ACC112 (cell line): ENCODE measurements around the gene UBQLN3.

Experiments used
- H2AFZ ChIP-seq: fragments of 200-600 bp; sonication (generic); one replicate; pipeline ENCODE4 v1.6.0; 2017; ENCODE audit warnings: antibody characterized with exemption, low read length; ENCODE audit not compliant: unreplicated experiment
- H3K27ac ChIP-seq: fragments of 200-600 bp; sonication (generic); 2 replicates; pipeline ENCODE4 v1.5.1; 2014; ENCODE audit warnings: low read depth, mild to moderate bottlenecking, antibody characterized with exemption, low read length, moderate library complexity
- H3K27me3 ChIP-seq: fragments of 200-600 bp; sonication (generic); 2 replicates; pipeline ENCODE4 v1.6.1; 2014; ENCODE audit warnings: mild to moderate bottlenecking, antibody characterized with exemption, low read length, moderate library complexity, mixed read lengths; ENCODE audit not compliant: insufficient read depth
- H3K36me3 ChIP-seq: fragments of 200-600 bp; sonication (generic); 2 replicates; pipeline ENCODE4 v1.6.1; 2016; ENCODE audit warnings: mild to moderate bottlenecking, antibody characterized with exemption, low read length, moderate library complexity, mixed read lengths; ENCODE audit not compliant: insufficient read depth
- H3K4me1 ChIP-seq: fragments of 200-600 bp; sonication (generic); one replicate; pipeline ENCODE4 v1.6.1; 2016; ENCODE audit warnings: low read length, mixed read lengths; ENCODE audit not compliant: insufficient read depth, unreplicated experiment, control insufficient read depth
- H3K4me3 ChIP-seq: fragments of 200-600 bp; sonication (generic); 2 replicates; pipeline ENCODE4 v1.5.1; 2014; ENCODE audit warnings: mild to moderate bottlenecking, low read depth, low read length
- H3K79me2 ChIP-seq: fragments of 200-600 bp; sonication (generic); one replicate; pipeline ENCODE4 v1.6.0; 2016; ENCODE audit warnings: low read length; ENCODE audit not compliant: control insufficient read depth, unreplicated experiment, insufficient read depth

Gene UBQLN3

GRCh38 chr11:5531053-5531831, 21.5 kb upstream of the UBQLN3 start:
- Histone ChIP-seq H3K4me3 (no peak overlapping the region), H3K27ac (no peak overlapping the region), H3K27me3 (peaks cover 16% of the 10 kb centered on the region; the same call in 1 of the 2 replicates), H3K79me2 (no peaks in the 10 kb centered on the region), H3K36me3 (no peaks in the 10 kb centered on the region), H2AFZ (no peak overlapping the region), H3K4me1 (no peaks in the 10 kb centered on the region)

GRCh38 chr11:5528495-5528894, 18.7 kb upstream of the UBQLN3 start:
- no peak overlapping the region for H3K4me3 ChIP-seq
- H3K36me3 ChIP-seq, result no peaks in the 10 kb centered on the region
- H2AFZ ChIP-seq, result no peak overlapping the region
- no peaks in the 10 kb centered on the region for H3K4me1 ChIP-seq
- no peaks in the 10 kb centered on the region for H3K79me2 ChIP-seq
- H3K27ac ChIP-seq, result no peak overlapping the region
- H3K27me3 ChIP-seq, result peaks cover 34% of the 10 kb centered on the region

DNA sequence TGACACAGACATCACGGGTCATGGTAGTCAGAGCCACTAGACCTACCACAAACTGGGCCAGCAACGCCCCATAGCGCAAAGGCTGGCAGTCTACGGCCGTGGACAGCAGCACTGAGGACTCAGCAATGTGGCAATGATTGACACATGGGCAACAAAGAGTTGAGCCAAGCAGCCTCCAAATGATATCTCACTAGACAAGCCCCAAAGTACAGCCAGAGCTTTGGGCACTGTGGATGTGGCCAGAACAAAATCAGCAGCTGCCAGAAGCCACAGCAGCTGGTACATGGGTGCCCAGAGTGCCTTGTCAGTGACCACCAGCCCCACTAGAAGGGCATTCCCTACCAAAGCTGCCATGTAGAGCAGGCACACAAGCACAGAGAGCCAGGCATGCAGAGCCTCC, 18.0 kb upstream of the UBQLN3 start:
- H3K36me3 ChIP-seq, result no peaks in the 10 kb centered on the region

DNA sequence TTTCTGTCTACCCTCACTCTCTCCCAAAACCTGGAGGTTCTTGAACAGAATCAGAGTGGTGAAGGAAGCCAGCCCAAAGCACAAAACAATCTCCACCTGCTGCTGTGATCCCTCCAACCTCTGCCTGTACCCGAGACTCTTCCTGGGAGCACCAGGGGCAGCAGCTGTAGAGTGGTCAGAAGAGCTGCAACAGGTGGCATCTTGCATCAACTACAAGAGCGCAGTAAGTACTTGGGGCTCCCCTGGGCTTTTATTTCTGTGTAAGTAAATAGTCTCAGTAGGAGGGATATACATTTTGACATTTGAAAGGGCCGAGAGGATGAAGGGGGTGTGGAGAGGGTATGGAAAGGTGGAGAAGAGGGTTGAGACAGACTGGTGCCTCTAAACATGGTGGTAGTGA, 15.0 kb upstream of the UBQLN3 start:
- peaks cover 24% of the 10 kb centered on the region for H3K27me3 ChIP-seq
- H2AFZ ChIP-seq, result no peak overlapping the region
- no peak overlapping the region for H3K27ac ChIP-seq
- no peaks in the 10 kb centered on the region for H3K36me3 ChIP-seq
- H3K4me3 ChIP-seq, result no peak overlapping the region
- no peaks in the 10 kb centered on the region for H3K79me2 ChIP-seq
- no peaks in the 10 kb centered on the region for H3K4me1 ChIP-seq

More for the DNA sequence above, 18.0 kb upstream of the UBQLN3 start:
- Histone ChIP-seq H3K27me3 (peaks cover 28% of the 10 kb centered on the region), H3K4me3 (no peak overlapping the region), H2AFZ (no peak overlapping the region), H3K79me2 (no peaks in the 10 kb centered on the region), H3K4me1 (no peaks in the 10 kb centered on the region), H3K27ac (no peak overlapping the region)

- Histone ChIP-seq H3K27ac (no peak overlapping the region), H3K36me3 (no peaks in the 10 kb centered on the region), H3K79me2 (no peaks in the 10 kb centered on the region), H3K27me3 (peaks cover 19% of the 10 kb centered on the region), H2AFZ (no peak overlapping the region), H3K4me1 (no peaks in the 10 kb centered on the region), H3K4me3 (no peak overlapping the region)
Observed at GRCh38 chr11:5522308-5522707, 12.6 kb upstream of the UBQLN3 start.

DNA sequence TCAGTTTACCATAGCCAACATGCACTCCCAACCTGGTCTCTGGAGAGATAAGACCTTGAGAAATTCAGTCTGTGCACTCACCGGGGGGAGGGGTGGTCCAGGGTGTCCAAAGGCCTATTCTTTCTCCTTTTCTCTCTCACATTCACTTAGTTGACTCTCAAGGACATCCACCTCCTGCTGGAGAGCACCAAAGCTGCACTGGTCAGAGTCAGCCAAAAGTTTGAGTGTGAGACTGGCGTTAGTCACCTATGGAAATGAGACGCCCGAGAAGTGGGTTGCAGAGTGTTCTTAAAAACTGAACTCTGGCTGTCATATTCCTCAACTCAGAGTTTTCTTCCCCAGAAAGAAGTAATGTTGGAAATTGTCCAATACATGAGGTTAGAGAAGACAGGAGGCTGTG, 11.8 kb upstream of the UBQLN3 start:
- no peaks in the 10 kb centered on the region for H3K36me3 ChIP-seq
- H3K79me2 ChIP-seq, result no peaks in the 10 kb centered on the region
- H3K27ac ChIP-seq, result no peak overlapping the region
- no peaks in the 10 kb centered on the region for H3K4me1 ChIP-seq
- no peak overlapping the region for H3K4me3 ChIP-seq
- H3K27me3 ChIP-seq, result peaks cover 19% of the 10 kb centered on the region
- no peak overlapping the region for H2AFZ ChIP-seq

DNA sequence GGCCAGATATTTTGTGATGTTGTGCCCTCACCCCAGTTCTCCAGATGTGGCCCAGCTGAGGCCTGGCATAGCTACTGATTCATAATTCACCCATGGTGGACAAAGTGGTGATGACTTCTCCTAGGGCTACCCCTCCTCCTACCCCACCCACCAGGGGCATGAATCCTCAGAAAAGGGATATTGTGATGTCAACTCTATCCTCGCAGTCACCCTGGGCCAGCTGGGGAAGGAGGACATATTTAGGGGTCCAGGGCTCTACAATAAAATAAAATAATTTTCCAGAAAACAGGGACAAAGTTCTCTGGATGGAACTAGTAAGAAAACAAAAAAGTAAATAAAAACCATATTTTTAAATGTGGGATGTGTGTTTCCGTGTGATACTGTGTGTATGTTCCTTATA, 6.8 kb upstream of the UBQLN3 start, which contains the start of gene UBQLNL:
Gene UBQLNL, minus strand, starts transcription at position 101 of the 400 bp plus-strand sequence. CDS start 258 bp downstream, outside the sequence.
- H3K27ac ChIP-seq, result no peak within 1 kb of the TSS
- no peaks in the 10 kb centered on the region for H3K79me2 ChIP-seq
- no peak within 1 kb of the TSS for H3K4me3 ChIP-seq

GRCh38 chr11:5514841-5515240, 5.1 kb upstream of the UBQLN3 start:
- H3K36me3 ChIP-seq, result no peaks in the 10 kb centered on the region
- peaks cover 35% of the 10 kb centered on the region; the same call in 1 of the 2 replicates for H3K27me3 ChIP-seq
- no peak overlapping the region for H3K4me3 ChIP-seq
- H3K27ac ChIP-seq, result no peak overlapping the region
- no peaks in the 10 kb centered on the region for H3K4me1 ChIP-seq
- H3K79me2 ChIP-seq, result no peaks in the 10 kb centered on the region
- H2AFZ ChIP-seq, result no peak overlapping the region

More for the DNA sequence above, 6.8 kb upstream of the UBQLN3 start, which contains the start of gene UBQLNL:
- no peak within 1 kb of the TSS for H2AFZ ChIP-seq
- H3K36me3 ChIP-seq, result no peaks in the 10 kb centered on the region
- peaks cover 19% of the 10 kb centered on the region; the same call in 1 of the 2 replicates for H3K27me3 ChIP-seq
- no peaks in the 10 kb centered on the region for H3K4me1 ChIP-seq

DNA sequence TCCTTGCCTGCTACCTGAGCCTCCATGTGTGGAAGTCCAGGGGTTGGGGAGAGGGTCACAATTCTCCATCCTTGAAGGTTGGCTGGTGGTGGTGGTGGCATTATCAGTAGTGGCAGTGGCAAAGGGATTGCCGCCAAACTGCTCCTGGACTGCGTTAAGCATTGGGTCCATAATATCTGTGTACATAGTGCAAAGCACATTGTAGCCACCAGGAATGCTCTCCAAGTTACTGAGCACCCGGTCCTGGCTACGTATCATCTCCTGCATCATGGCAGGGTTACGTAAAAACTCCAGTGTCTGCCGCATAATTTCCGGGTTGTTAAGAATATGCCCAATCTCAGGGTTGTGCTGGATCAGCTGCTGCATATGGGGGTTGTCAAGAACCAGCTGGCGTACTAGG, 1.2 kb downstream of the UBQLN3 start:
- no peak overlapping the region for H2AFZ ChIP-seq
- peaks cover 62% of the 10 kb centered on the region for H3K27me3 ChIP-seq
- H3K27ac ChIP-seq, result no peak overlapping the region
- H3K36me3 ChIP-seq, result no peaks in the 10 kb centered on the region
- no peaks in the 10 kb centered on the region for H3K4me1 ChIP-seq
- H3K79me2 ChIP-seq, result no peaks in the 10 kb centered on the region
- no peak overlapping the region for H3K4me3 ChIP-seq

- Histone ChIP-seq H3K4me3 (no peak overlapping the region), H3K27me3 (peaks cover 60% of the 10 kb centered on the region), H2AFZ (no peak overlapping the region), H3K79me2 (no peaks in the 10 kb centered on the region), H3K27ac (no peak overlapping the region), H3K36me3 (no peaks in the 10 kb centered on the region), H3K4me1 (no peaks in the 10 kb centered on the region)
Observed at GRCh38 chr11:5507933-5508305, 1.8 kb downstream of the UBQLN3 start.
